Ecto neural progenitor cell (in vitro differentiated cells): ENCODE measurements around the gene C20orf144.

Experiments
- DNase-seq: peaks from one replicate; pipeline ENCODE4 v3.0.0-alpha.2; 2018; ENCODE audit warnings: low spot score

The C20orf144 gene

DNA sequence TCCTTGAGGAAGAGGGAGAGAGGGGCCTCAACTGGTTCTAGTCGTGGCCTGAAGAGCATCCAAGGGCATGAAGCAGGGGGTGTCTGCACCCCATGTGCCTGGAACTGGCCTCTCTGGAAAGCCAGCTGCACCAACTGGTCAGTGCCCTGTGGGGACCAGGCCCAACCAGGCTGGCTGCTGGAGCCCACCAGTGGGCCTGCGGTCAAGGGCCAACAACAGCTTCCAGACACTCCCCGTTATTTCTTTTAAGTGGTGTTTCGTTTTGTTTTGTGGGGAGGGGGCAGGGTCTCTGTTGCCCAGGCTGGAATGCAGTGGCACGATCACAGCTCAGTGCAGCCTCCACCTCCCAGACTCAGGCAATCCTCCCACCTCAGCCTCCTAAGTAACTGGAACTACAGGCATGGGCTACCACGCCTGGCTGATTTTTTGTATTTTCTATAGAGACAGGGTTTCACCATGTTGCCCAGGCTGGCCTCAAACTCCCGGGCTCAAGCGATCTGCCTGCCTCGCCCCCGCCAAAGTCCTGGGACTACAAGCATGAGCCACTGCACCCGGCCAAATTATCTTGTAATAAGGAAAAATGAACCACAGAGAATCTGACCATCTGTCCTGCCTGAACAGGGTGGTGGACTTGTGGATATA, 11.9 kb upstream of the C20orf144 start:
- DNase-seq = no peak

DNA sequence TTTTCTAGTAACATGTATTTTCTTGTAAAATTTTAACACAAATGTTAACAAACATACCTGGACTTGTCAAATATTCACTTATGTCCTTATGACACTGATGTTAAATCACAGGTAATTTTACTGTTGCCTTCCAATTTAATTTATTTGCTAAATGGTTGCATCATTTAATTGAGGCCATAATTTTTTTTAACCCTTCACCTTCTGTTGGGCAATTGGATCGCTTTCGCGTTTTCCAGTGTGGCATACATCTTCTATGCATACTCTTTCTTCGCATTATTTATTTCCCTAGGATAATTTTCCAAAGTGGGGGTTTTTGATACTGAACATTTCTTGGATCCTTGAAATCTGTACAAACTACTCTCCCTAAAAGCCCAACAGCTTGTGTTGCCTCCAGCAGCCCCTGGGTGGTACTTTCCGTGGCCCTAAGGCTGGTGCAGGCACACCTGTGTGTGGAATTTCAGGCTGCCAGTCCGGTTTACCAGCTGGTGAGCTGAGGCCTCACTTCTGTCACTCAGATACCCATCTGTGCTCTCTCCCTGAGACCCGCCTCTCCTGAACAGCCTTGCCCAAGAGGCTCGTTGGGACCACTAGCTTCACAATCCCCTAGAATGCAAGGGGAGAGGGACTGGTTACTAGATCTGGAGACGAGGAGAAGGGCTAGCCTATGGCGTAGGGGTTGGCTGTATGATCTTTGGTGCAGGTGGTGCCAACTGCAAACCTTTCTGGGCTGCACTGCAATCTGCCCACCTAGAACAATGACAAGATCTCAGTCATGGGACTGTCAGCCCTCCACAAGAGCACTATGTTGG, 11.2 kb upstream of the C20orf144 start:
- no peak for DNase-seq

DNA sequence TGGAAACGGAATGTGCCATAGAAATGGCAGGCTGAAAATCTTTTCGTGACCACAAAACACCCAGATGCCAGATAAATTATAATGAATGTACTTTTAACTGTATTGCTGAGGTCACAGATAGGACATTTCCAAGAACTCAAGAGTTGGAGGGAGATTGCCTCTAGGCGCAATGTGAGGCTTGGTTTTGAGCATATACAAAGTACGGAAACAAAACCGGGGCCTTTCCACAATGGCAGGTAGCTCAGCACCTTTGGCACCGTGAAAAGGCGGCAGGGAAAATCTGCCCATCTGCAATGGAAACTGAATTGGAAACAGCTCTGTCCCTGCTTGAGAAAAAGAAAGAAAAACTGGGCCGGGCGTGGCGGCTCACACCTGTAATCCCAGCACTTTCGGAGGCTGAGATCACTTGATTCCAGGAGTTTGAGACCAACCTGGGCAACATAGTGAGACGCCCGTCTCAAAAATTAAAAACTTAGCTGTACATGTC, 10.5 kb upstream of the C20orf144 start:
- no peak for DNase-seq

DNA sequence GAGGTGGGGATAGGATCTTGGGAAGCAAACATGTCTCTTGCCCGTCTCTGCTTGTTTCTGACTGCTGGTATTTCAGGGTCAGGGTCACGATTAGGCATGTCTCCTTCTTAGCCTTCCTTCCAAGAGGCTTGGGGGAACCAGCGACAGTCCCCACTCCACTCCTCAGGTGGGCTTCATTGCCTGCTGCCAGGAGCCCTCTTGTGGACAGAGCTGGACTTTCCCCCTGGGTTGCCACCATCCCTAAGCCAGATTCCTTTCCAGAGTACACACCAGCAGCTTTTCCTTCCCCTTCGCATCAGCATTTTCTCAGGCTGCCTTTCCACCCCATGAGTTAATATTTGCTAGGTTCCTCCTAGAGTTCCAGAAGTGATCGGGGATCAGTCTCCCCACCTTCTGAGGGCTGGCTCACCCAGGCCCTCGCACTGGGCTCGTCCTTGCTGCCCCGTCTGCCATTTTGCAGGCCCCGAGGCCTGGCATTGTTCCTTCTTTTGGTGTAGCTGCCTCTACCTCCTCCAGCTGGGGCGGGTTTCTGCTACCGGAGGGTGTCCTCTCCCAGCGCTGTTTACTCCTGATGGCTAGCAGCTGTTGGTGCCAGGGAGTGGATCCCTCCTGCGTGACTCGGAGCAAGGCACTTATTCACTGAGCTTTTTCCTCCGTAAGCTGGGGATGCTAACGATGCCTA, 8.8 kb upstream of the C20orf144 start:
- DNase-seq = peak; percentile 80

DNA sequence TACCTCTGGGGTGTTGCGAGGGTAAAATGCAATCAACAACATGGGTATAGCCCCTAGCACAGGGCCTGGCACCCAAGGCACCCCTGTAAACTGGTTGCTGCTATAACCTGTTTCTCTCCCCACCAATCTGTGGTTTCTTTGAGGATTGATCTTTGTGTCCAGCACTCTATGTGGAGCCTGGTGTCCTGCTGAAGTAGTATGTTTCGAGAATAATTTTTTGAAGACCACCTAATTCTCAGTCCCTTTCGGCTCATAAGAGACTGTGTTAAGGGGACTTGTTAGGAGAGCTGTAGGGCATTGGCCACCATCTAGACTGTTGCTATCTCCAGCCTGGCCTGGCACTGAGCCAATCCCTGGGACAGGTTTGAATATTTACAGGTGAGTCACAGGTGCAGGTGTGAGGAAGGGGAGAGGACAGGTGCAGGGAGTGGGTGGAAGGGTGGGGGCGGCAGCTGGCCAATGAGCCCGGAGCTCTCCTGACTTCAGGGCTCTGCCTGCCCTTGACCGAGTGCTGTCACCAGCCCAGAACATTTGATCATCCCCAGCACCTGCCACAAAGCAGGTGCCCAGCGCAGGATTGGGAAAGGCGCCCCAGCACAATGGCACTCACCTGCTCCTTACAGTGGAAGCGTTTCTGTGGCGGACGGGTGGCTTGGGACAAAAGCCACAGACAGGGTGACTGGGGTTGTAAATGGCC, 8.1 kb upstream of the C20orf144 start:
- no peak for DNase-seq

DNA sequence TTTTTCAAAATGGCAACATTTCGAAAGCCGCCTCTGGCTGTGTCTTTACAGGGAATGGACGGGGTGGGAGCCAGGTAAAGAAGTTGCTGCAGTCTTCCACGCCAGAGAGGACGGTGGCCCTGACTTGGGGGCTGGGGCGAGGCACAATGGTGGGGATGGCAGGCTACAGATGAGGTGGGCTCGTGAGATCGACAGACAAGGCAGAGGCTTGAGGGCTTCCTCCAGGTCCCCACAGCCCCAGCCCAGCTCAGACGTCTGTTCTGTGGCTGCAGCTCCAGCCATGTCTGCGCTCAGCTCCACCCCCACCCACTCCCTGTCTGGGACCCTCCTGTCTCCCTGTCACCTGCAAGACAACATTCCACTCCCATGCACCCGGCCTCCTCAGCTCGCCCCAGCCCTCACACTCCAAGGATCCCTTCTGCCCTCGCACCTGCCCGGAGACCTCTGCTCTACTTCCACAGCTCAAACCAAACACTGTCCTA, 7.4 kb upstream of the C20orf144 start:
- no peak for DNase-seq

DNA sequence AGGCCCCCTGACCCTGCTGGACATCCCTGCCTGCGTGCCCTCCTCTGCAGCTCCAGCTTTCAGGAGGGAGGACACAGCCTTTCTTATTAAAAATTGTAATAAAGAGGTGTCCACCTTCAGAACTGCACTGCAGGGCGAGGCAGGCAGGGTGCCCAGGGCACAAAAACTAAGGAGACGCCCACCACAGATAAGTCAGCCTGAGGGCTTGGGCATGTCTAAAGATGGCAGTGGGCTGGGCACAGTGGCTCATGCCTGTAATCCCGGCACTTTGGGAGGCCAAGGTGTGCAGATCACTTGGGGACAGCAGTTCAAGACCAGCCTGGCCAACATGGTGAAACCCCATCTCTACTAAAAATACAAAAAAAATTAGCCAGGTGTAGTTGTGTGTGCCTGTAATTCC, 7.0 kb upstream of the C20orf144 start:
- DNase-seq = no peak

DNA sequence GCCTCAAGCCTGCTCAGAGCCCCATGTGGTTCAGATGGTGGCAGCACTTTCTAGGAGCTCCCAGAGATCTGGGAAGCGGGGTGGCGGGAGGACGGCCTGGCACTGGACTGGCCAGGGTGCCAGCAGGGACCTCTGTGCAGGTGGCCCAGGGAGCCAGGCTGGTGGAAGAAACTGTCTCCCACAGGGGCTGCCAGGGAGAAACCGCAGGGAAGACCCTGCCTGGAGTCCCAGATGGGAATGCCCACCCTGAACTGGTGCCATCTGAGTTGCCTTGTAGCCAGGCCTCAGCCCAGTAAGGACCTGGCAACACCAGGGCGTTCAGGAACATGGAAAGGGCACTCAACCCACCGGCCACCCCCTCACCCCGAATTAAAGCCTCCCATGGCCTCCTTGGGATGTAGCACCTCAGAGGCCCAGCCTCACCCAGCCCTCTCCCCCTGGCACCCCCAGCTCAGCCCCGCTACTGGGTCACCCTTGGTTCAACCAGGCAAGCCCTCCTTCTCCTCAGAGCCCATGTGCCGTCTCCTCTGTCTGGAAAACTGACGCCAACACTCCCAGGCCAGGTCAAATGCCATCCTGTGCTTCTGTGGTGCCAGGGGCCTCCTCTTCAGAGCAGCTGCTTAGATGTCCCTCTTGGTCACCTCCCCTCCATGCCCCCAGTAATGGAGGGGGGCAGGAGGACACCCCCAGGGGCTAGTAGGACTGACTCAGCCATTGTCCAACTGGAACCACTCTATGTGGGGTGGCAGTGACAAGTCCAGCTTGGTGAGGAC, 5.9 kb upstream of the C20orf144 start:
- DNase-seq = no peak

DNA sequence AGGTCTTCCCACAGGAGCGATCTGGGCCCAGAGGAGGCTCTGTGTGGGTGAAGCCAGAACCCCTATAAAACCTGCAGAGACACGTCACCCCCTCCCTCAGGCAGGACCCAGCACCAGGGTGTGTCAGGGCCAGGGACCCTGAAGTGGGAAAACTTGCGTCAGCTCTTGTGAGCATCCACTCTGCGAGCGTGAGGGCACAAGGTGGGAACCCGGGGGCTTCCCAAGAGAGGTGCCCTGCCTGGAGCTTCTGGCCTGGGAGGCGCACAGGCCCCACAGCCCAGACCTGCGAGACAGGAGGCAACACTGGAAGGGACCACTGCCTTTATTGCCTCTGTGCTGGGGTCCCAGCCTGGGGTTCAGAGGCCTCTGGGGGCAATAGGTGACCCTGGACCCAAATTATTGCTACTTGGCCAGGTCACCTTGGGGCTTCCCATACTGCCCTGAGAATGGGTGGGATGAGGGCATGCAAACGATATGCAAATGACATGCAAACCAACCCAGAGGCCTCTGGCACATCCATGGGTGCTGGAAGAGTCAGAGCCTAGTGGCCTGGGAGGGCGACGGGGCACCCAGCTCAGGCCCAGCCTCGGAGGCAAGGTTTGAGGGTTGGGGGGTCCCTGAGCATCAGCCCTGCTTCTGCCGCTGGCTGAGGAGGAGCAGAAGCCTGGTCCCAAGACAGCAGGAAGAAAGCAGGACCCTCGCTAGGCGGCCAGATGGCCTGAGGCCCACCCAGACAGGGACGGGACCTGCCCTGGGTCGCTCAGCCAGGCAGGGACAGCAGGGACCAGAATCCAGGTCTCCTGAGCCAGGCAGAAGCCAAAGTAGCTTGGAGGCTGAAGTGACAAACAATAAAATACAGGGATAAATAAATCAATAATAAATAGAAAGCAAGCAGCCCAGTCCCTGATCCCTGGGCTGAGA, 5.1 kb upstream of the C20orf144 start:
- no peak for DNase-seq

DNA sequence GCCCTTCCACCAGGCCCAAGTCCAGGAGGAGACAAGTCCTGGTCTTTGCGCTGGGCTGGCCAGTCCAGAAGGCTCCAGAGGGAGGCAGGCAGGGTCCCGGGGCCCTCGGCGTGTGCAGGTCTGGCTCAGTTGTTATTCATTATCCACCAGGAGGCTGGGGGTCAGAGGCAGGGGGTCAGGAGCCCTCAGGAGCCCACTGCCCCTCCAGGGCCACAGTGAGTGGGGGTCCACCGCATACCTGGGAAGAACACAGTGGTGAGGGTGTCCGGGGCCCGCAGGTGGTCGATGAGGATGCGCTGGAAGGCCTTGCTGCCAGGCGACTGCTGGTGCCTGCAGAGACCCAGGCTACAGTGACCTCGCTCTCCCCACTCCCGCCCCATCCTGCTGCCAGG, 4.4 kb upstream of the C20orf144 start:
- DNase-seq = no peak

DNA sequence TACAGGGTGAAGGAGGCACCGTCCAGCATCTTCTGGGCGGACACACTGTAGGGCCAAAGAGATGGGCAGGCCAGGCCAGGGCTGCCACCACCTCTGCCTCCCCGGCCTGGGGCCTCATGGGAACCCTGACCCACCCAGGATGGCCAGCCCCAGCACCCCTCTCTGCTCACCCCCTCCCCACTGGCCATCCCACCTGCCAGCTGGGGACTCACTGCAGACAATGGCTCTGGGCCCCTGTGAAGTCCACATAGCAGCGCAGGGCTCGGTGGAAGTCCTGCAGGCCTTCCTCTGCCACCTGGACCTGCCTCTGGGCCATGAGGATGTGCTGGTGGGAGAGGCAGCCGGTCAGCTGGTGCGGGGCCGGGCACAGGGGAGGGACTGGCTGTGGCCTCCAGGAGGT, 3.6 kb upstream of the C20orf144 start:
- no peak for DNase-seq

DNA sequence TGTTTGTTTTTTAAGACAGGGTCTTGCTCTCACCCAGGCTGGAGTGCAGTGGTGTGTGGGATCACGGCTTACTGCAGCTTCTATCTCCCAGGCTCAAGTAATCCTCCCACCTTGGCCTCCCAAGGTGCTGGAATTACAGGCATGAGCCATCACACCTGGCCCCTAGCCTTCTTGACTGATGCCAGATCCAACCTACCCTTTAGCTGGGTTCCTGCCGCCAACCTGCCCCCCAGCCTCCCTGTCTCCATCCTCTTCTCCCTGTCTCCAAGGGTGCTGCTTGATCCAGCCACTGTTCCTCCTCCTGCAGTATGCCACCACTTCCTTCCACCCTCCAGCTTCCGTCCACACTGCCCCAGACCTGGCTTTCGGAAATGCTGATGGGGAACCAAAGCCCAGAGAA, 3.2 kb upstream of the C20orf144 start:
- no peak for DNase-seq

DNA sequence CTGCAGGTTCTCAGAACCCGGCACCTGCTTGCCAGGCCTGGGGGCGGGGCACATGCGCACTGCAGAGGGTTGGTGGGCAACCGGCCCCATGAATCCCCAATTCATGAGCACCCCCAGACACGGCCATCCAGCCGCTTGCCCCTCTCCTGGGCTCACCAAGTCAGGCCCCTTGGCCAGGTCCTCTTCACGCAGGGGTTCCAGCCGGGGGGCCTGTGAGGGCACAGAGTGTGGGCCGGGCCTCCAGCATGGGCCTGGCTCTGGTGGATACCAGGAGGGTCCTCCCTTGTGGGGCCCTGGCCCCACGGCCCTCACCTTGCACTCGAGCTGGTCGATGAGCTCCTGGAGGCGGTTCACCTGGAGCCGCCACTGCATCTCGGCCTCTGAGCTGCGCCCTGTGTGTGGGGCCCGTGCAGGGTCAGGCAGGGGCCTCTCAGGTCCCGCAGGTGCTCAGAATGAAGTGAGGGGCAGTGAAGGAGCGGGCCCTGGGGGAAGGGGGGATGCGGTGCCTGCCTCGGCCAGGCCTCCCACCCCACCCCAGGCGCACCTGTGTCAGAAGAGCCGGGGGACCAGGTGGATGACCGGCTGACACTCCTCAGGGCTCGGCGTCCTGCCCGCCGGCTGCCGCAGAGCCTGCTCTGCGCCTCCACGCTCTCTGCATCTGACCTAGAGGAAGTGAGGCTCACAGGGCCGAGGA, 2.6 kb upstream of the C20orf144 start:
- DNase-seq = no peak

DNA sequence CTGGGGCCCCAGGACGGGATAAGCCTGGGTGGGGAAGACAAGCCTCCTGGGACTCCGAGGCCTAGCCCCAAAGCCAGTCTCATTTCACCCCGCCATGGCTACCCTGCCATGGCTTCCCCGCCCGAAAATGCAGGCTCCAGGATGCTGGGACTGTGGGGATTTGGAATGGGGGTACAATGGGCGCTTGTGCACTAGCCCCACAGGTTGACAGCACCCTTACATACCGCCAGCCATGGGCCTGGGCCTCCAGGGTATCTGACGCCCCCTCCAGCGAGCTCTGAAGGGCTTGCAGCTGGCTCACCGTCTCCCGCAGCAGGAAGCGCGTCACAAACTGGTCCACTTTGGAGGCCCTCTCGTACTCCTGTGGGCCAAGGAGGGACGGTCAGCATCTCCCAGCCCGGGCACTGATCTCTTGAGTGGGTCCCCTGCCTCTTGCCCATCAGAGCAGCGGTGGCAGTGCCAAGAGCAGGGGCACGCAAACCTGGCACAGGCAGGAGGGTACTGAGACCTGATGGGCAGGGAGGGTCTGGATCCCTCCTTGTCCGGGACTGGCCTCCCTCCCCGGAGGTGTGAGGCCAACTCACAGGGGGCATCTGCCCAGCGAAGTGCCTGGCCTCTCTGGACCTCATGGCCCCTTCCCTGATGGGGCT, 2.0 kb upstream of the C20orf144 start:
- no peak for DNase-seq

DNA sequence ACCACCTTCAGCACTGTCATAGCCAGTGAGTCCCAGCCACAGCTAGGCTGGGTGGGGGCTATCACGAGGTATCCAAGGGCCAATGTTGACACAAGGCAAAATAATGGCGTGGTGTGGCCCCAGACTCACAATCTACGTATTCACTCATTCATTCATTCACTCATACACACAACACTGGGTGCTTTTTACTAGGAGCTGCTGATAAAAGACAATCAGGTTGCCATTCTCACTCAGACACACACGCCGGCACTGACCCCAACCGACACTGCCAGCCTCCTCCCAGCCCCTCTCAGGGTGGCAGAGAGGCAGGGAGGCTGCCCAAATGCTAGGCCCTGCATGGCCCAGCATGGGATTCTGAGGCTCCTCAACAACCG, 1.5 kb upstream of the C20orf144 start:
- DNase-seq = no peak

DNA sequence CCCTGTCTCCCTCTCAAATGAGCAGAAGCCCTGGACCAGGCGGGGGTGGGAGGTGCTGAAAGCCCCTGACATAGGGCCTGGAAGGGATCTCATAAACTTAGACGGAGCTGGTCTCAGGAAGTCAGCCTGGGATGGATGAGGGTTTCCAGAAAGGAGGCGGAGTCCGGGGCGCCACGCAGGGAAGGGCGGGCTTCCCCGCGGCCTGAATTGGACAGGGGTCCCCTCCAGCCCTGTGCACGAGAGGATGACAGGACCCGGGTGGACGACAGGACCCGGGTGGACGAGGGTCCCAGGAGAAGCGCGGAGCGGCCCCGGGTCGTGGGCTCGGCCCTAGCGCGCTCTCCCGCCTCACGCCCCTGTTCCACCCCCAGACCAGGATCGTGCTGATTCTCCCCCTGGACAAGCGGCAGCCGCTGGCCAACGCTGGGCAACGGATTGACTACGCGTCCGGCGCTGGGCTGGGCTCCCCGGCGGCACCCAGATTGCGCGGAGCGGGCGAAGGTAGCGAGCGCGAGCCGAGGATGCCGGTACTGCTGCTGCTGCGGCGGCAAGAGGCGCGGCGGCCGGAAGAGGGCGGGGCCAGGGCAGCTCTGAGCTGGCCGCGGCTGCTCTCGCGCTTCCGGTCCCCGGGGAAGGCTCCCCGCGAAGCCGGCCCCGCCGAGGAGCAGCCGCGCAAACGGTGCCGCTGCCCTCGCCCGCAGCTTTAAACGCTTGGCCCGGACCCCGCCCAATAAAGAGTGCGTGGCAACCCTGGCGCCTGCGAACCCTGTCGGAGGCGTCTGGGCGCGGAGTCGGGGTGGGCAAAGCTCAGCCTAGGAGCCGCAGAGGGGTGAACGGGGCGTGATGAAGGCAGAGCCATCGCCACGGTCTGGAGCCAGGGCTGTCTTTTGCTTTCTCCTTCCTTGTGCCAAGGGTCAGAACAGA, 1.3 kb downstream of the C20orf144 start:
- peak; percentile 88 for DNase-seq

DNA sequence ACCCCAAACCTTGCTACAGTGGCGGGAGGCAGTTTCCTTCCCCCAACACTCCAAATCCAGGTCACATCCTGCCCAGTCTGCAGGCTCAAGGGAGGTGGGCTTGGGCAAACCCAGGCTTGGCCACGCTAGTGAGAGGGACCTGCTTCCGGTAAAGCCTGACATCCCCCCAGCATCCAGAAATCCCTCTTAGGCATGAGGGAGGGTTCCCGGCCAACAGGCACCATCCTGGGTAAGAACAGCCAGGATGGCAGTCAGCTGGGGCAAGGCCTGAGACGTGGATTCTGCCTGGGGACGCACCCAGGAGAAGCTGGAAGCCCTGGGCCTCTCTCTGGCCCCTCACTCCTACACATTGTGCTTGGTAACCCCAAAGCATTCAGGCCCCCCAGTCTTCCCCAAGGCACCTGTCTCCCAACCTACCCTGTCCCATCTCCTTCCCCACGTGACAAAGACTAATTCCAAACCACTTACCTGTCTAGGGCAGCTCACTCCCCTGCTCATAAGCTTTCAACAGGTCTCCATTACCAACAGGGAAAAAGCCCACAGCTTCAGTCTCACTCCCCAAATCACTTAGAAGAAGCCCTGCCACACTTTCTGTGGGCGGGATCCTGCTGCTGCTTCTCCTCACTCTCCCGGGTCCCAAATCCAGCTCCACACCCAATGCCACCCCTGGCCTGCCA, 2.1 kb downstream of the C20orf144 start:
- no peak for DNase-seq

DNA sequence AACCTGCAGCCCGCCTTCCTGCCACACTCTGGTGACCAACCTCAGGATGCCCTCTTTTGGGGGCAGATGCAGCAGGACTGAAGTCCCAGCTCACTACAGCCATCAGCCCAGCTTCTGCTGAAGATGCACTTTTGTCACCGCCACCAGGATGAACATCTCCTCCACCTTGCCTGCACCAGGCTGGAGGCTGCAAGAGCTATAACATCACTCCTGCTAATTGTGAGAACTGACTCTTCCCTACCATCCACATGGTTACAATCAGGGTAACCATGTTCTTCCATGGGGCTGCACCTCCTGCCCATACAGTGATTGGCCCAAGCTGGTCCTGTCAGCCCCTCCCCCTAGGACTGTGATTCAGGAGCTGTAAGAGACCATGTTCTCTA, 2.6 kb downstream of the C20orf144 start:
- no peak for DNase-seq
